Measurements from ENCODE around the gene ERP27.

DNA sequence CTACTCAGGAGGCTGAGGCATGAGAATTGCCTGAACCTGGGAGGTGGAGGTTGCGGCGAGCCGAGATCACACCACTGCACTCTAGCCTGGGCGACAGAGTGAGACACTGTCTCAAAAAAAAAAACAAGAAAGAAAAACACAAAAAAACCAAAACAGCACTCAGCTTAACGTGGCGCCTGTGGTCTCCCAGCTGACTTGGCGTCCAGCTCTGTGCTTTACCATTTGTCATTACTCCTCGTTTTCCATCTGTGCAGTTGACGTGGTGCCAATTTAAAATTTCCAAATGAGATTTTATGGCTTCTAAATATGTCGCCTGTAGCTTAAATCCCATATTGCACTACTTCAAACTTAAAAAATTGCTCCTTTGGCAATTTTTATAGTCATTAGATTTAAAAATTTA is 54.7 kb downstream of the ERP27 start:
- TF ChIP-seq, protein P1, sequence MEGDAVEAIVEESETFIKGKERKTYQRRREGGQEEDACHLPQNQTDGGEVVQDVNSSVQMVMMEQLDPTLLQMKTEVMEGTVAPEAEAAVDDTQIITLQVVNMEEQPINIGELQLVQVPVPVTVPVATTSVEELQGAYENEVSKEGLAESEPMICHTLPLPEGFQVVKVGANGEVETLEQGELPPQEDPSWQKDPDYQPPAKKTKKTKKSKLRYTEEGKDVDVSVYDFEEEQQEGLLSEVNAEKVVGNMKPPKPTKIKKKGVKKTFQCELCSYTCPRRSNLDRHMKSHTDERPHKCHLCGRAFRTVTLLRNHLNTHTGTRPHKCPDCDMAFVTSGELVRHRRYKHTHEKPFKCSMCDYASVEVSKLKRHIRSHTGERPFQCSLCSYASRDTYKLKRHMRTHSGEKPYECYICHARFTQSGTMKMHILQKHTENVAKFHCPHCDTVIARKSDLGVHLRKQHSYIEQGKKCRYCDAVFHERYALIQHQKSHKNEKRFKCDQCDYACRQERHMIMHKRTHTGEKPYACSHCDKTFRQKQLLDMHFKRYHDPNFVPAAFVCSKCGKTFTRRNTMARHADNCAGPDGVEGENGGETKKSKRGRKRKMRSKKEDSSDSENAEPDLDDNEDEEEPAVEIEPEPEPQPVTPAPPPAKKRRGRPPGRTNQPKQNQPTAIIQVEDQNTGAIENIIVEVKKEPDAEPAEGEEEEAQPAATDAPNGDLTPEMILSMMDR (IDR thresholded peaks at IDR 0.05) = no peak
- TF ChIP-seq POLR2A (IDR thresholded peaks at IDR 0.05) = no peak
